Activated naive CD4-positive, alpha-beta T cell treated with anti-CD3 and anti-CD28 coated beads for 36 hours (primary cell): Measurements from ENCODE around the gene BRCA1. TPM values are rescaled to one million over a fixed set of nuclear protein-coding genes. Genes with fewer than 3 reads are reported as not detected.

ENCODE experiments used
- CTCF ChIA-PET: fragments of 350-600 bp; sonication (Branson Sonifier 250); formaldehyde crosslinking; loops from one replicate; lab custom pipeline; 2021; ENCODE audit warnings: antibody characterized with exemption; lab: Charles Lee
- DNase-seq: peaks from one replicate; pipeline ENCODE4 v3.0.0-alpha.2; 2020
- H3K27ac Mint-ChIP-seq: one replicate; pipeline ENCODE4 v1.8.0; 2021; ENCODE audit warnings: mild to moderate bottlenecking, mixed read lengths
- H3K27me3 Mint-ChIP-seq: one replicate; pipeline ENCODE4 v1.8.0; 2021; ENCODE audit warnings: low read depth, mixed read lengths
- H3K36me3 Mint-ChIP-seq: one replicate; pipeline ENCODE4 v1.8.0; 2021; ENCODE audit warnings: low read depth, mixed read lengths
- H3K4me1 Mint-ChIP-seq: one replicate; pipeline ENCODE4 v1.8.0; 2021; ENCODE audit warnings: low read depth, mixed read lengths
- H3K4me3 Mint-ChIP-seq: one replicate; pipeline ENCODE4 v1.8.0; 2021; ENCODE audit warnings: mild to moderate bottlenecking, moderate library complexity, mixed read lengths
- H3K9me3 Mint-ChIP-seq: one replicate; pipeline ENCODE4 v1.8.0; 2021; ENCODE audit warnings: mixed read lengths
- intact Hi-C: fragments of 100-400 bp; cut with micrococcal nuclease; formaldehyde crosslinking; loops from one replicate; pipeline ENCODE4 v1.15.1; 2023
- total RNA-seq, 2 experiments: library from RNA; stranded (reverse); gene quantifications; one replicate each; pipeline ENCODE4 v1.2.3, GENCODE V29; 2021

Gene BRCA1
- total RNA-seq, 2 experiments from 2014 or later, result 77.4 to 80.6 TPM

DNA sequence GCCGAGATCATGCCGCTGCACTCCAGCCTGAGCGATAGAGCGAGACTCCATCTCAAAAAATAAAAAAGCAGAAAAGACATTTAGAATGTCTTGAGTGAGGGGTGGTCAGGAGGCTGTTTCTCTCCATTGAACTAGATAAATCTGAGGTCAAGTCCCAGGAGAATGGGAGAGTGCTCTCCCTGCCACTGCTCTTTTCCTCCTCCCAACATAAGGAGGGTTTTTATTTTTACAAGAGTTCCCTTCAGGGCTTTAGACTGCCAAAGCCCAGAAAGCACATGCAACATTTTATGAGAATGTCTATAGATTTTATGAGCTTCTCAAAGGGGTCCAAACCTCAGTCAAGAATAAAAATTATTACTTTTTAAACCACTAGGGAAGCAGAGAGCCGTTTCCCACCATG lies 98.6 kb downstream of the BRCA1 start:
- Mint-ChIP-seq H3K27me3 (no peaks in the 10 kb centered on the region), H3K4me1 (peaks cover 12% of the 10 kb centered on the region), H3K36me3 (no peaks in the 10 kb centered on the region), H3K4me3 (no peak overlapping the region), H3K9me3 (no peaks in the 10 kb centered on the region), H3K27ac (no peak overlapping the region)
- intact Hi-C loops, result no loop called here
- no peak for DNase-seq
- CTCF ChIA-PET, result interaction anchor here (0.6 kb wide), 1 partner anchor 346 kb away, joined by 3 read pairs; no protein-coding TSS in a partner anchor

DNA sequence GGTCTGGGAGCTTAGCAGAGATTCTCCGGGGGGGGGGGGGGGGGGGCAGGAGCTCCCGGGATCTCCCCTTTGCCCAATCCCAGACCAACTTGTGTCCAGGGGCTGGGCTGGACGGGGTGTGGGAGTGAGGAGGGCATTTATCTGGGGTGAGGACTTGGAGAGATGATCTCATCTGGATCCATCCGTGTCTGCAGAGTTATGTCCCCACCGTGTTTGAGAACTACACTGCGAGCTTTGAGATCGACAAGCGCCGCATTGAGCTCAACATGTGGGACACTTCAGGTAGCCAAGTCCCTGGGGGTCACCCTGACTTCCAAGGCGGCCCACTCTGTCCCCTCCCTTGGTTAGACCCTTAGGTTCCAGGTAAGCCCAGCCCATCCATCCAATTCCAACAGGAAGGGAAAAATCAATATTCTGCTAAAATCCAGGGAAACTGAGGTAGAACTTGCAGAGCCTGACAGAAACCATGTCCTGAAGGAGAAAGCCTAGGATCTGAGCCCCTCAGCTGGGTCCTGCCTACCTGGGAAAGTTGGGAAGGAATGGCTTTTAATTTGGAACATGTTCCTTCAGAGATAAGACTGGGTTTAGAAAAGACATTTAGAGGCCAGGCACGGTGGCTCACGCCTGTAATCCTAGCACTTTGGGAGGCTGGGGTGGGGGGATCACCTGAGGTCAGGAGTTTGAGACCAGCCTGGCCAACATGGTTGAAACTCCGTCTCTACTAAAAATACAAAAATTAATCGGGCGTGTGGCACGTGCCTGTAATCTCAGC lies 99.2 kb downstream of the BRCA1 start:
- peaks cover 17% of the 10 kb centered on the region for H3K4me1 Mint-ChIP-seq
- H3K4me3 Mint-ChIP-seq, result no peak overlapping the region
- intact Hi-C loops, result no loop called here
- H3K36me3 Mint-ChIP-seq, result no peaks in the 10 kb centered on the region
- no peaks in the 10 kb centered on the region for H3K27me3 Mint-ChIP-seq
- H3K27ac Mint-ChIP-seq, result no peak overlapping the region
- no peaks in the 10 kb centered on the region for H3K9me3 Mint-ChIP-seq
- CTCF ChIA-PET, result no interaction called here
- DNase-seq, result no peak

DNA sequence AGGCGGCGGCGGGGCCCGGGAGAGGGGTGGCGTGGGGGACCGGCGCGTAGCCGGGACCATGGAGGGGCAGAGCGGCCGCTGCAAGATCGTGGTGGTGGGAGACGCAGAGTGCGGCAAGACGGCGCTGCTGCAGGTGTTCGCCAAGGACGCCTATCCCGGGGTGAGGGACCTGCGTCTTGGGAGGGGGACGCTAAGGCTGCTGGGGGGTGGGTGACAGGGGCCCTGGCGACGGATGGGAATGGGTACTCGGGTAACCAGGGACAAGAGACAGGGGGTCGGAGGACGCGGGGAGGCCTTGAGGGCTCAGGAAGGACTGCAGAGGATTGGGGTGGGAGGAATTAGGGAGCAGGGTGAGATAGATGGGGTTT lies 99.9 kb downstream of the BRCA1 start:
- intact Hi-C loops, result no loop called here
- CTCF ChIA-PET, result no interaction called here
- Mint-ChIP-seq H3K4me1 (peaks cover 18% of the 10 kb centered on the region), H3K27me3 (no peaks in the 10 kb centered on the region), H3K4me3 (peak overlapping the region; percentile 45), H3K9me3 (no peaks in the 10 kb centered on the region), H3K27ac (no peak overlapping the region), H3K36me3 (no peaks in the 10 kb centered on the region)
- no peak for DNase-seq

DNA sequence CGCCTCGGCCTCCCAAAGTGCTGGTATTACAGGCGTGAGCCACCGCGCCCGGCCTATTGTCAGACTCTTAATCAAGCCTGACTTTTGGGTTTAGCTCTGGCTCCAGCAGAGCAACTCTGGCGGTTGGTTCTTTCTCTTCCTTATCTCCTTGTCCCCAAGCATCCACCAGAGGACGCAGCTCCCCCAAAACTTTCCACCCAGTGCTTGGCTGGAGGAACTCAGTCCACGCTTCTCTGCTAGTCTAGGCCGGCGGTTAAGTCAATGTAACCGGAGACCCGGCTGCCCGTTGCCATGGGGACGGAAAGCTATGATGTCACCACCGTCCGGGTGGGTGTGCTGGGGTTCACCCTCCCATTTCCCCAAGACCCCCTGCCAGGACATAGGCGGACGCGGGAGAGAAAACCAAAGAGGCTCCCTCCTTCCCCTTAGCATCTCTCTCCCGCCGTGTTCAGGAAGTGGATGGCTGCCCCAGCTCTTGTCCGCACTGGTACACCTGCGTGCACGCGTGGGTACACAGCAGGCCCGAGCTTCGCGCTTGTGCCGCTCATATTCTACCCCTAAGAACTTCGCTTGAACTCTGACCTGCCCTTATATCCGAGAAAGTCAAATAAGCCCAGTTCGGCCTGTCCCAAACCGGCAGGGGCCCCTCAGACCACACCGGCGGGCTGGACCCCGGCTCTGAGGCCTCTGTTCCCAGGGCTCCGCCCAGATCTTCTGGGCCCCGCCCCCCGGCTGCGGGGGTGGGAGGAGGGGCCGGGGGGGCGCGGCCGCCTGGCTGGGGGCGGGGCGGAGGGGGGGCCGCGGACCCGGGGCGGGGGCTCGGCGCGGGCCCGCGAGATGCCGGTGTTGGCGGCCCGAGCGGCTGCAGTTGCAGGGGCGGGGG lies 100.5 kb downstream of the BRCA1 start, which contains the start of gene RND2:
Gene RND2, plus strand, starts transcription at position 825 of the 883 bp plus-strand sequence. CDS start 117 bp downstream, outside the sequence.
- Mint-ChIP-seq H3K4me1 (peaks cover 24% of the 10 kb centered on the region), H3K27me3 (no peaks in the 10 kb centered on the region), H3K36me3 (no peaks in the 10 kb centered on the region), H3K4me3 (peak within 1 kb of the TSS; percentile 80), H3K9me3 (no peaks in the 10 kb centered on the region), H3K27ac (no peak within 1 kb of the TSS)
- CTCF ChIA-PET, result interaction anchor here (0.7 to 1.4 kb wide), 9 partner anchors 12 to 458 kb away, joined by 3 to 7 read pairs (median 3); partner anchors contain the start of genes BECN1 and RPL27
- intact Hi-C loops, result loop anchor here (1.0 kb wide), 3 partner anchors 101 to 291 kb away; partner anchors contain the start of gene BRCA1
- DNase-seq, result peak; percentile 90

DNA sequence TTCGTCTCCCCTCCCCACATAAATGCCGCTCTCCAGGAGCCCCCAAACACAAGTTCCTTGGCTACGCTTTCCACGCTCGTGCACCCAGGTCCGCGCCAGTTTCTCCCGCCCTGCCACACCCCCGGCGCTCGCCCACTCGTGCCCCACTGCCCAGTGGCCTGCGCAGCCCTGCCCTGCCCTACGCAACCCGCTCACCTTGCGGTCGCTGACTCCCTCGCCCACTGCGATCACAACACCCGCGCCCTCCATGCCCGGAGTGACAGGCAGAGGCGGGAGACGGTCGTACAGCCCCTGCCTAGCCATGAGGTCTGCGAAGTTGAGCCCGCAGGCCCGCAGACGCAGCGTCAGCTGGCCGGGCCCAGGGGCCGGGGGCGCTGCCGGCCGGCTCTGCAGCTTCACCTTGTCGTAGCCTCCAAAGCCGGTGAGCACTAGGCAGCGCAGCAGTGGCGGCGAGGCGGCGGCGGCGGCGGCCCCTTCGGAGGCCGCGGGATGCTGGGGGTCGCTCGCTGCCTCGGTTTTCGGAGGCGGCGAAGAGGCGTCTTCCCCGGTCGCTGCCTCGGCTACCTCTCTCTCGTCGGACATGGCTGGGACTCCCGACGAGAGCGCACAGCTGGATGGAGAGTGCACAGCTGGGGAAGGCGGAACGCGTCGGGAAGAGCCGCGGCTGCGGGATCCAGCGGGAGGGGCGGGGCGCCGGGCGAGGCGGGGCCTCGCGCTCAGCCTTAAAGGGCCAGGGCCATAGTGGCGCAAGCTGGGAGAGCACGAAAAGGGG lies 103.2 kb downstream of the BRCA1 start, which contains the start of gene VAT1:
Gene VAT1, minus strand, starts transcription at position 645 of the 772 bp plus-strand sequence. Its CDS starts 63 bp downstream, at position 582.
- H3K27me3 Mint-ChIP-seq, result no peaks in the 10 kb centered on the region
- peak; percentile 56 for DNase-seq
- H3K4me3 Mint-ChIP-seq, result peak within 1 kb of the TSS; percentile 82
- H3K4me1 Mint-ChIP-seq, result peaks cover 34% of the 10 kb centered on the region
- H3K36me3 Mint-ChIP-seq, result no peaks in the 10 kb centered on the region
- CTCF ChIA-PET, result interaction anchor here (0.9 to 1.7 kb wide), 2 partner anchors 16 to 25 kb away, joined by 5 read pairs; partner anchors contain the start of gene IFI35
- intact Hi-C loops, result no loop called here
- H3K9me3 Mint-ChIP-seq, result no peaks in the 10 kb centered on the region
- no peak within 1 kb of the TSS for H3K27ac Mint-ChIP-seq

DNA sequence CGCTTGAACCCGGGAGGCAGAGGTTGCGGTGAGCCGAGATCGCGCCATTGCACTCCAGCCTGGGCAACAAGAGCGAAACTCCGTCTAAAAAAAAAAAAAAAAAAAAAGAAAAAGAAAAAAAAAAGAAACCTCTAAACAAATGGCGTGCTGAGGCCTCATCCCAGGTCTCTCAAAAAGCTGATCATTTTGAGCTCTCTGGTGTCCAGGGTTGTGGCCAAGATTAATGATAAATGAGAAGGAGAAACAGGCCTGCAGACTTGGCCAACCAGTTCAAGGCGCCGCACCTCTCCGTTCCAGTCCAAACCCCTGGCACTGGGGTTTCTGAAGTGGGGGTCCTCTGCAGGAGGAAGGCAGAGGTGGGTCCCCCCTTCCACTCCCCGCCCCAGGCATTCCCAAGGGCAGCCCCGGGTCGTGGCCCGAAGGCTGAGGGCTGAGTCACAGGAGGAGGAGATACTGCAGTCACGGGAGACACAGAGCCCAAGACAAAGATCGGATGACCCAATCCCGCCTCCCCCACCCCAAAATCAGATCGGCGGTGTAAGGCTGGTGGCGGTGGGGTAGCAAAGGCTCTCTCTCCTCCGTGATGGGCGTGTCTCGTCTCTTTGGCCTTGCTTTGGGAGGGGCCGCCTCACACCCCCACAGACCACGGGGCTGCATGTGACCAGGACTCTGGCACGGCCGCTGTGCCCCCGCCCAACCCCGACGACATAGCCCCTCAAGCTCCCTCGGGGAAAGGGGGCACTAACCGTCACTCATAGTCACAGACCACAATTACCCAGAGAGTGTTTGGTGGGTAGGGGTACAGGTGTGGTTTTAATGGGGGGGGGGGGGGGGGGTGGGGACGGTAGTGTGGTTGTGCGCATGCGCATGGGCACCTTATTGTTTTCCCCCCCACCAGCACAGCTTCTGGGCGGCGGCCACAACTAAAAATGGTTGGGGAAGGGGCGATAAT lies 104.1 kb downstream of the BRCA1 start:
- H3K4me3 Mint-ChIP-seq, result peak overlapping the region; percentile 82
- no peak for DNase-seq
- no peak overlapping the region for H3K27ac Mint-ChIP-seq
- no peaks in the 10 kb centered on the region for H3K9me3 Mint-ChIP-seq
- intact Hi-C loops, result no loop called here
- CTCF ChIA-PET, result interaction anchor here (0.5 to 1.7 kb wide), 4 partner anchors 14 to 61 kb away, joined by 3 to 5 read pairs (median 4); partner anchors contain the start of gene IFI35
- no peaks in the 10 kb centered on the region for H3K27me3 Mint-ChIP-seq
- H3K36me3 Mint-ChIP-seq, result no peaks in the 10 kb centered on the region
- peaks cover 34% of the 10 kb centered on the region for H3K4me1 Mint-ChIP-seq

DNA sequence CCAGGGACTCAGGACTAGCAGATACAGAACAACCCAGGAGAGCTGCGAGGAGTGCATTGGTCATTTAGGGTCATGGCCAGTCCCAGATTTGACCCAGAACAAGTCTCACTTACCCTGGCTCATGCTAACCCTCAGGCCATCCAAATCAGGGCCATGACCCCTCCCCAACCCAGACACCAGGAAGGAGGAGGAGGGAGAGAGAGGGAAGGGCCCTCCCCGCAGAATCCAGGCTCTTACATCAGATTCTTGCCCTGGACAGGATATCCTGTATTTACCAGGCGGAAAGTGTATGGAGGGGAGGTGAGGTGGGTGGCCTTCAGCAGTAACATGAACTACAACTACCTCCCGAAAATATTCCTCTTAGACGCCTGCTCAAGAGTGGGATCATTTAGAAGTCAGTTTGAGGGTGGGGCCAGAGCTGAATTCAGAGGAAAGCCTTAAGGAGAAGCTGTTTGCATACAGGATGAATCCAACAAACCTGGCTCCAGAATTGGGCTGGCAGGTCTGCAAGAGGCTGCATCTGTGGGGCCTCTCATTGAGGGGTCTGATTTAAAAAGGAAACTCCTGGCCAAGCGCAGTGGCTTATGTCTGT lies 105.0 kb downstream of the BRCA1 start:
- CTCF ChIA-PET, result interaction anchor here (0.5 to 1.7 kb wide), 3 partner anchors 13 to 60 kb away, joined by 3 to 5 read pairs (median 3); partner anchors contain the start of gene IFI35
- Mint-ChIP-seq H3K27ac (no peak overlapping the region), H3K4me3 (peak overlapping the region; percentile 21), H3K4me1 (peaks cover 34% of the 10 kb centered on the region), H3K9me3 (no peaks in the 10 kb centered on the region), H3K27me3 (no peaks in the 10 kb centered on the region), H3K36me3 (no peaks in the 10 kb centered on the region)
- DNase-seq, result no peak
- intact Hi-C loops, result no loop called here

DNA sequence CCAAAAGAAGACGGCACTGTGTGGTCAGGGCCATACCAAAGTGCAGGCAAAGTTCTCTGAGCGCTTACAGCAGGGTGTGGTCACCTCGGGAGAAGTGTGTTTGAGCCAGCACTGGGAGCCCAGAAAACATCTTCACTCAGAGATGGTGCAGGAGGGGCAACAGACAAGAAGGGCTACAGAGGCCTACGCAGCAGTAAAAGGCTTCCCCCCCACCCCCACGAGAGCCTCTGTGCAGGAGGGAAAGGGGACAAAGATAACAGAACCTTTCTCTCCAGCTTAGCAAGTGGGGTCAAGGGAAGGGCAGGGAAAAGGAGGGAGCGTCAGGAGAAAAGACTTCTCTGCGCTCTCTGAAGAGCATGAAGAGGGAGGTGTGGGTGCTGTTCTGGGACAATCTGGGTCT lies 105.7 kb downstream of the BRCA1 start:
- intact Hi-C loops, result no loop called here
- H3K27ac Mint-ChIP-seq, result no peak overlapping the region
- H3K9me3 Mint-ChIP-seq, result no peaks in the 10 kb centered on the region
- H3K4me1 Mint-ChIP-seq, result peaks cover 29% of the 10 kb centered on the region
- CTCF ChIA-PET, result no interaction called here
- H3K27me3 Mint-ChIP-seq, result no peaks in the 10 kb centered on the region
- no peak for DNase-seq
- H3K36me3 Mint-ChIP-seq, result no peaks in the 10 kb centered on the region
- no peak overlapping the region for H3K4me3 Mint-ChIP-seq

DNA sequence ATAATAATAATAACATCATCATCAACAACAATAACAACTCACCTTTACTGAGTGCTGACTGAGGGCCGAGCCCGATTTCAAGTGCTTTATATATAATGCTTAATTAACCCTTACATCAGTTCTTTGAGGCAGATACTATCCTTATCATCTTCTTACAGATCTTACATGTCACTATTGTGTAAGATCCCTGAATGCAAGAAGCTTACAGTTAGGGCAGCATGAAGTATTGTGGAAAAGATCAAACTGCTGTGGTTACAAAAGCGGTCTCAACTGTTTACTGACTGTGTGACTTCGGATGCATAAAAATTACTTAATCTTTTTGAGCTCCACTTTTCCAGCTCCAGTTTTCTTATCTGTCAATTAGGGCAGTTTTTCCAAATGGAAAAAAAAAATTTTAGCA lies 106.2 kb downstream of the BRCA1 start:
- intact Hi-C loops, result no loop called here
- H3K4me3 Mint-ChIP-seq, result no peak overlapping the region
- CTCF ChIA-PET, result no interaction called here
- no peaks in the 10 kb centered on the region for H3K9me3 Mint-ChIP-seq
- H3K27me3 Mint-ChIP-seq, result no peaks in the 10 kb centered on the region
- H3K27ac Mint-ChIP-seq, result no peak overlapping the region
- H3K4me1 Mint-ChIP-seq, result peaks cover 26% of the 10 kb centered on the region
- H3K36me3 Mint-ChIP-seq, result no peaks in the 10 kb centered on the region
- DNase-seq, result no peak

DNA sequence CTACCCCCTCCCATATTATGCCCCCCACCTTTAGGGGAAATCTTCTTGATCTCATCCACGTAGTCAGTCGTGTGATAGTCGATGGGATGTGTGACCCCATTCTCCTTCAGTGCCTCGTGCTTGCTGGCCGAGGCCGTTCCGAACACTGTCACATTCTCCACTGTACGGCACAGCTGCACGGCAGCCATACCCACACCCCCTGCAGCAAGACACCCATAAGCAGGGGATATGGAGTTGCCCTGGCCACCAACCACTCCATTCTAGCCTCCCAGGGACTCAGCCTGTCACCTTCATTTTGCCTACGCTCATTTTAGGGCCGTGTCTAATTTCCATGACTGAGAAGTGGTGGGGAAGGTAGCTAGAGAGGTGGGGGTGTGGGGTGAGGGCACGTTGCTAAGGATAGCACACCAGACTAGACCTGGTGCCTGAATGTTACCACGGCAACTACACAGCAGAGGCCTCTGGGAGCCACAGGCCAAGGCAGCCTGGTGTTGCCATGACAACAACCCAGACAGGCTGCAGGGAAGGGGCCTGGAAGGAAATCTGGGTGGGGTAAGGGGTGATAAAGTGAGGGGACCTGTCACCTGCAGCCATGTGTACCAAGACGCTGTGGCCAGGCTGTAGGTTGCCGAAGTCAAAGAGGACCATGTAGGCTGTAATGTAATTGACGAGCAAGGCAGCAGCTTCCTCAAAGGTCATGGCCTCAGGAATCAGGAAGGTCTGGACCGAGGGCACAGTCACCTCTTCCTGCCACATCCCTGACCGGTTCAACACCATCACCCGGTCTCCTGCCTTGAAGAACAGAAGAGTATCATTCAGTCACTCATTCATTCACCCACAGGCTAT lies 106.9 kb downstream of the BRCA1 start:
- Mint-ChIP-seq H3K9me3 (no peaks in the 10 kb centered on the region), H3K36me3 (peaks cover 4% of the 10 kb centered on the region), H3K27ac (no peak overlapping the region), H3K27me3 (no peaks in the 10 kb centered on the region), H3K4me1 (peaks cover 24% of the 10 kb centered on the region), H3K4me3 (no peak overlapping the region)
- CTCF ChIA-PET, result interaction anchor here (0.6 kb wide), 1 partner anchor 533 kb away, joined by 5 read pairs; no protein-coding TSS in a partner anchor
- DNase-seq, result no peak
- intact Hi-C loops, result no loop called here
